ENCODE data around the gene MBD2.
"Not testable (repeated sequence)": the region's sequence is repeated elsewhere in the genome, so short reads cannot be mapped to it uniquely, and the experiment has no call there.

The MBD2 gene, protein sequence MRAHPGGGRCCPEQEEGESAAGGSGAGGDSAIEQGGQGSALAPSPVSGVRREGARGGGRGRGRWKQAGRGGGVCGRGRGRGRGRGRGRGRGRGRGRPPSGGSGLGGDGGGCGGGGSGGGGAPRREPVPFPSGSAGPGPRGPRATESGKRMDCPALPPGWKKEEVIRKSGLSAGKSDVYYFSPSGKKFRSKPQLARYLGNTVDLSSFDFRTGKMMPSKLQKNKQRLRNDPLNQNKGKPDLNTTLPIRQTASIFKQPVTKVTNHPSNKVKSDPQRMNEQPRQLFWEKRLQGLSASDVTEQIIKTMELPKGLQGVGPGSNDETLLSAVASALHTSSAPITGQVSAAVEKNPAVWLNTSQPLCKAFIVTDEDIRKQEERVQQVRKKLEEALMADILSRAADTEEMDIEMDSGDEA

DNA sequence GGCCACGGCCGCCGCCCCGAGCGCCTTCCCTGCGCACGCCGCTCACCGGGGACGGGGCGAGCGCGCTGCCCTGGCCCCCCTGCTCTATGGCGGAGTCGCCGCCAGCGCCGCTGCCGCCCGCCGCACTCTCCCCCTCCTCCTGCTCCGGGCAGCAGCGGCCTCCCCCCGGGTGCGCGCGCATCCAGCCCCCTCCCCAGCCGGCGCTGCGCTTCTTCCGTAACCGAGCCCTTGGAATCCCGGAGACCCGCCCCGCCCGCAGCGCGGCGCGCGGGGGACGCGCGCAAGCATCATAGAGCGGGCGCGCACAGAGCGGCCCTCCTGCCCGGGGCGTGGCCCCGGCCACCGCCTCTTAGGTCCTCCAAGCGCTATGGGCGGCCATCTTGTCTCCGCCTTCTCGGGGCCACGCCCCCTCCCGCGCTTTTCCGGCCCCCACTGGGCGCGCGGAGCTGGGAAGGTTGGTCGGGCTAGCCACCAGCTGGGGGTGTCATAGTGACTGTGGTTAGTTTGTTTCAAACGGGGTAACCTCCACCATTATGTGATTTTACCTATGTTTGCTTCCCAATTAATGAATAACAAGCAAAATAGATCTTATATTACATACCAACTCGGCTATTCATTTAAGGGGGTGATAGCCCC, at the start of gene MBD2:
Gene MBD2 (minus strand): TSS at position 291 of the 636 bp plus-strand sequence. CDS start 110 bp downstream, at position 181.
- peak; percentile 81 for DNase-seq

DNA sequence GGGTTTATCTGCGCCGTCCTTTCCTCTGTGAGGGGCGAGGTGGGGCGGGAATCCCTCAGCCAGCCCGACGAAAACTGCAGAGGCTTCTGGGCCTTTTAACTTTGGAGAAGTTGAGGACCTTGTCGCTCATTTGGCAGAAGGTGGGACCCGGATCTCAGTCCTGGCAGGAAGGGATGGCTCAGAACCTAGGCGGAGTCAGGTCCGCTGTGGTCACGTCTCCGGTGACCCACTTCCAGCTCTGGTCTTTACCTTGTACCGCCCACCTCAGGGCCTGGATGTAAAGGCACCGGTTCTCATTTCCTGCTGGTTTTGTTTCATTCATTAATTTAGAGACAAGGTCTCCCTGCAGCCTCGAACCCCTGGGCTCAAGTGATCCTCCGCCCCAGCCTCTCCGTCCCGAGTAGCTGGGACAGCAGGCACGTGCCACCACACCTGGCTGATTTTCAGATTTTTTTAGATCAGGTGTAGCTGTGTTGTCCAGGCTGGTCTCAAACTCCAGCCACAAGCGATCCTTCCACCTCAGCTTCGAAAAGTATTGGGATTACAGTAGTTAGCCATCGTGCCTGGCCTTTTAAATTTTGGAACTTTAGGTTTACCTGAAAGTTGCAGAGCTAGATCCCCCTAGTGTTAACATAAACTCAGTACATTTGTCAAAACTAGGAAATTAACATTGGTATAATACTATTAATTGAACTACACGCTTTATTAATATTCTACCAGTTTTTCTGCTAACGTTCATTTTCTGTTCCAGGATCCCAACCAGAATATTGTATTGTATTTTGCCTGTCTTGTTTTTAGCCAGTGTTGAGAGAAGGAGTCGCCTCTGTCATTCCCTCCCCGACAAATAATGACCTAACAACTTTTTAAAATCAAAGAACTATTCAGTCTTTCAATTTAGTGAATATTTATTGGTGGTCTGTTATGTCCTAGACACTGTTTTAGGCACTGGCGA, 45.7 kb upstream of the MBD2 start:
- DNase-seq = no peak

- DNase-seq = no peak
Measured at GRCh38 chr18:54268751-54269150, 44.3 kb upstream of the MBD2 start.

DNA sequence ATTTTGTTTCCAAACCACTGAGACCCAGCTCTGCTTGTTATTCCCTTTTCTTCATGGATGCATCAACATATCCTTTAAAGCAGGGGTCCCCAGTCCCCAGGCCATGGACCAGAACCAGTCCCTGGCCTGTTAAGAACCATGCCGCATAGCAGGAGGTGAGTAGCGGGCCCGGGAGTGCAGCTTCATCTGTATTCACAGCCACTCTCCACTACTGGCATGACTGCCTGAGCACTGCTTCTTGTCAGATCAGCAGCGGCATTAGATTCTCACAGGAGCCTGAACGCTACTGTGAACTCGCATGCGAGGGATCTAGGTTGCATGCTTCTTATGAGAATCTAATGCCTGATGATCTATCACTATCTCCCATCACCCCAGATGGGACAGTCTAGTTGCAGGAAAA, 43.2 kb upstream of the MBD2 start:
- DNase-seq = no peak

DNA sequence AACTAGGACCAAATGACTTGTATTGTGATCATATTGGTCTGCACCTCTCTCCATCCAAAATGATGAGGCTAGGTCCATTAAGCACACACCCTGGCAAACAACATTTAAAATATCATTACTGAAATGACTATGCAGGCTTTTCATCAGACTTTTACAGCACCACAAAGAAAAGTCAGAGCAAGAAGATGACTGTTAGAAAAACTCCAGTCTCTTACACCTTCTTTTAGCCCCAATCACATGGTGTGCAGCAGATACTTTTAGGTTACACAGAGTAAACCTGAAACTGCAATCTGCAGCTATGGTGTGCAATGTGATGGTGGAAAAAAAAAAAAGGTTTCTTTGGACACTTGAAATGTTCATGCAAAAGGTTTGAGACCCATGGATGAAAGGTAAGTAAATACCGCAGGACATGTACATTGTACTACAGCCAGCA, 39.5 kb upstream of the MBD2 start:
- no peak for DNase-seq

DNA sequence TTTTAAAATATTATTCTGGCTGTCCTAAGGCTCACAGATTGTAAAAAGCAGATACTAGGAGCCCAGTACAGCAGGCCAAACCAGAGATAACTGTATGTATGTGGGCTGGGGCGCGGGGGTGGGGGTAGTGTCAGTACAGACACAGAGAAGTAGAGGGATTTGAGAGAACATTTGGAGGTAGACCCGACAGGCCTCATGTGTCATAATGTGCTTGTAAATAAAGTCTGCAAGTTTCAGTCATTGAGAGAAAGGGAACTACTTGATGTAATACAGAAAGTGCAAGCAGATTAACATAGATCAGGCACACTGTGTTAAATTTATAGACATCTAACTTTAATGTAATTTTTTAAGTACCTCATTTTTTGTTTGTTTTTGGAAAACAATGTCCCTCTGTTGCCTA, 37.4 kb upstream of the MBD2 start:
- DNase-seq = no peak

GRCh38 chr18:54260396-54261072, 36.1 kb upstream of the MBD2 start:
- DNase-seq = no peak

GRCh38 chr18:54257818-54258217, 33.3 kb upstream of the MBD2 start:
- not testable (repeated sequence) for DNase-seq

DNA sequence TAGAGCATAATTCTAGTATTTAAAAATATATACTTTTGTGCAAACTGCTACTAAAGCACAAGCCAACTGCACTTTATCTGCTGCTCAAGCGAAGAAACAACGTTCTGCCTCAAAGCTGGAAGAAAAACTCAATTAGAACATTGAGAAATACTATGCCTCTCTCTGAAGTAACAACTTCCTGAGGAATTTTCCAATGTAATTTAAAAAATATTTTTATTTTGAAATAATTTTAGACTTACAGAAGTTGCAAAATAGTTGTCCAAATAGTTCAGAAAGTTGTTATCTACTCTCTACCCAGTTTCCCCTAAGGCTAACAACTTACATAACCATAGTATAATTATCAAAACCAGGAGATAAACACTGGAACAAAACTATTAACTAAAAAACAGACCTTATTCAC, 32.5 kb upstream of the MBD2 start:
- DNase-seq = no peak

DNA sequence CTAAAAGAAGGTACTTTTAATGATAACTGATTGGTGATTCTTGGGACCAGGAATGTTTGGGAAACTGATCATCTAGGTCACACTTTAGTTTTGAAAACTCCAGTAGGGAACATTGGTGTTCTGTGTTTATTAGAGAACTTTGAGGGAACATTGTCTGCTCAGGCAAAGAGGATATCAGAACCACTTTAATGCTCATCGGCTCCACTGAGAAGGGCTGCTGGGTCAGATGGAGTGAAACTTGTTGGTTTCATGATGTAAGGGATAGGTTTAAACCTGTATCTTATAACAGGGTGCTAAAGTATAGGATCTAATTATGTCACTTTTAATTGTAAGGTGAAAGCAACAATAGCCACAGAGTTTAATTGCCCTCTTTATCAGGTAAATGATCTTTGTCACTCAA, 30.7 kb upstream of the MBD2 start:
- DNase-seq = no peak

DNA sequence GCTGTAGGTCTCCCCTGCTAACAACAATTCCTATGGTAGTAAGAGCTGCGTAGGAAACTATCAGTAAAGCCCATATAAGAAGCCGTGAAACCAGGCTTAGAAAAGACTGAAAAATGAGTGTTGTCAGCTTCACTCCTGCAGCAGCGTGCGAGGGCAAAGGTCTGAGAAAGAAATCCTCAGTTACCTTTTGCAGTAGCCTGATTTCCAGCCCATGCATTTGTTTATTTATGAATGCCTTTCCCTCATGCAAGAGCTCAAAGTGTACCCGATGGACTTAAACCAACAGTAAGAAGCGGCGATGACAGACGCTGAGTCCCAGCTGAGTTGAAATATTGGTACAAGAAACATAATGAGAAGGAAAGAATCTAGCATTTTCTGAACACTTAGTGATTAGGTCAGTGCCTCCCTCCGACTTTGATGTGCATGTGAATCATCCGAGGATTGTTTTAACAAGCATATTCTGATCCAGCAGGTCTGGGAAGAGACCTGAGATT, 29.8 kb upstream of the MBD2 start:
- no peak for DNase-seq

DNA sequence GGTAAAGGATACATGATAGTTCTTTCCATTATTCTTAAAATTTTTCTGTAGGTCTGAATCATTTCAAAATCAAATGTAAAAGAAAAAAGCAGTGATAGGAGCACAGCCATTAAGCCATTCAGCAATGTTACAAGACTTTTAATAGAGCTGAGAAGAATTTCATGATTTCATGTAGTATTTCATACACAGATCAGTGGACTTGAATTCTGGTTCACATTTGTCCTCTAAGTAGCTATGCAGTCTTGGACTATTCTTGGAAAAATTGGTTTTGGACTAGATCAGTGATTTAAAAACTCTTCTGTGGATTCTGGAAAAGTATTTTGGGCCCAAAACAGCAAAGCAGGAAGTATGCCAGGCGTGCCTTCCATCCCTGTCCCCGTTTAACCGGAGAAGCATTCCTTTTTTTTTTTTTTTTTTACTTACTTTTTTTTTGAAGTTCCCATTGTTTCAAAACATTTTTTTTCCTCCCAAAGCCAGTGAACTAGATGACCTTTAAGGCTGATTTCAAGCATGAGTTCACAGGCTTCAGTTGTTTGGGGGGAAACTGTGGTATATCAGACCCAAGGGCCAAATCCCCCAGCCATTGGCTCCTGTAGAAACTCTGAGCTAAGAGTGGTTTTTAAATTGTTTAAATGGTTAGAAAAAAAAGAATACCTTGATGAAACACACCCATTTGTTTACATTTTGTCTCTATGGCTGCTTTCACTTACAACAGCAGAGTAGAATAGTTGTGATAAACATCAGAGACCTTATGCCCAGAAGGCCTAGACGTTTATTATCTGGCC, 27.3 kb upstream of the MBD2 start:
- no peak for DNase-seq

GRCh38 chr18:54250846-54251261, 26.4 kb upstream of the MBD2 start:
- no peak for DNase-seq

GRCh38 chr18:54247511-54248175, 23.2 kb upstream of the MBD2 start:
- no peak for DNase-seq

DNA sequence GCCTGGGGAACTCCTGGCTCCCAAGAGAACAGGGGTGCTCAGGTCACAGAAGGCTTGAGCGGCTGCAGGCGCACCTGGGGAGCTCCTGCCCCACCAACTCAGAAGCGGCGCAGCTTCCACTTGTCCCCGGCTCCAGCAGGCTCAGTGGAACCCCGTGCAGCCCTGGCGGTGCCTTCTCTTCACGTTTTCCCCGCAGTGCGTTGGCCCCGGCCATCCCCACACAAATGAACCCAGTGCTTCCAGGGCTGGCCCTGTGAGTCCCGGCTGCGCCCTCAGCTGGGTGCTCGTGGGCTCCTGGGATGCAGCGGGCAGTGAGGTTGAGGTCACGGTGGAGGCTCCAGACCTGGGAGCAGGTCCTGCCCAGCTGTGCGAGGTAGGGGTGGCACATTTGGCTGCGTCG, 17.9 kb upstream of the MBD2 start:
- DNase-seq = no peak

DNA sequence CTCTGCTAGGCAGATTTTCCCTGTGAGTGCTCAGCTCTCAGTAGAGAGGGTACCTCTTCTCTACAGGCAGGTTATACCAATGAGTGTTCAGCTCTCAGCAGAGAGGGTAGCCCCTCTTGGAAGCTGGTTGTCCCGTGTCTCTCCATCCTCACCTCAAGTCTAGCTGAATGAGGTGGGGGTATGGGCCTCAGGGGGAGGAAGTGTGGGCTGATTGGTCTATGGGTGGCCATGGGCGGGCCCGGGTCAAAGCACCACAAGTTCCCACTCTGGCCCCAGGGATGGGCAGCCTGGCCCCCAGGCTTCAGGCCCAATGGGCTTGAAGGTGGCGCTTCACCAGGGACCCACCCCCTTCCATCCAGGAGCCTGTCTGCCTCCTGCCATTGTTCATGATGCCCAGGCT, 17.0 kb upstream of the MBD2 start:
- no peak for DNase-seq

- no peak for DNase-seq
Measured at GRCh38 chr18:54240629-54241107, 16.2 kb upstream of the MBD2 start.

GRCh38 chr18:54239601-54240000, 15.1 kb upstream of the MBD2 start:
- DNase-seq = no peak

DNA sequence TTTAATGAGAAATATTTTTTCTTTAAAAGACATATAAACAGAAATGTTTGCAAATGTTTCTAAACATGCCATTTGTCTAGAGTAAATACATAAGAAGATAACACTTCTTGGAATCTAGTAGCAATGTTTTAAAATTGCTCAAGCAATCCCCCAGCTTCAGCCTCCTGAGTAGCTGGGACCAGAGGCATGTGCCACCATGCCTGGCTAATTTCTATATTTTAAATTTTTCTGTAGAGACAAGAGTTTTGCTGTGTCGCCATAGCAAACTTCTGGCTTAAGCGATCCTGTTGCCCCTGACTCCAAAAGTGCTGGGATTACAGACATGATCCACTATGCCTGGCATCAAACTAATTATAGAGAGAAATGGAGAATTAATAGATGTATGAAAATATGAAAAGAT, 14.6 kb upstream of the MBD2 start:
- DNase-seq = no peak

DNA sequence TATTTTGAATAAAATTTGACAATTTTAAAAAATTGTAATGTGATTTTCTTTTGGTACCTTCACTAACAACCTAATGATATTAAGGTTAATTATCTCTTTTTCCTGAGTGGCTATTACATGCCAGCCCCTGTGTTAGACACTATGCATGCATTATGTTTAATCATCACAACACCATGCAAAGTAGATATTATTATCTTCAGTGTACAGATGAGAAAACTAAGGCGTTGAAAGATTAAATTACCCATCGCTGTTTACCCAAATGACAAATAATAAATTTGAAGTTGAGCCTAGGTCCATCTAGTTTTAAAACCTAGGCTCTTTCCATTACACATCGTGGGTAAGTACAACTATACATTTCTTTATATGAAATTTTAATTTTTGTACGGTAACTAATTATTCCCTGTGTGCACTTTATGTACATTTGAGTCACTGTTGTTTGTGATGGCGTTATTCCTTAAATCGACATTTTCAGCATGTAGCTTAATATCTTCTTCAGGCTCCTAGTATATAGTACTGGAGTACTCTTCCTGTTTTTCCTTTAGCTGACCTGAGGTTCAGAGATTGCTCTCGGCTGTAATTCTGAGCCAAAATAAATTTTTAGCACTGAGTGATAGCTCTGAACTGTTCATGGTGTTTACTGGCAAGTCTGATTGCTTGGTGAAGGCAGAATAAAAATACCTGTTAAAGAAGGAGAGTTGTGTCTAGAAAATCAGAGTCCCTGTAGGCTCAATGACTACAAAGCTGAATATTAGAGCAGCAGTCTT, 13.9 kb upstream of the MBD2 start:
- no peak for DNase-seq
